Measurements from ENCODE around the gene HDAC4.

The HDAC4 gene

GRCh38 chr2:239253264-239253663, 147.6 kb downstream of the HDAC4 start:
- no peak overlapping the region for H3K4me3 ChIP-seq (ENCODE audit: low read depth, low read length)
- DNase-seq (ENCODE audit: low read depth), result peak; percentile 66
- TF ChIP-seq CTCF (IDR thresholded peaks at IDR 0.05; ENCODE audit: insufficient read depth, low read depth, low read length, missing control alignments), result no peak

DNA sequence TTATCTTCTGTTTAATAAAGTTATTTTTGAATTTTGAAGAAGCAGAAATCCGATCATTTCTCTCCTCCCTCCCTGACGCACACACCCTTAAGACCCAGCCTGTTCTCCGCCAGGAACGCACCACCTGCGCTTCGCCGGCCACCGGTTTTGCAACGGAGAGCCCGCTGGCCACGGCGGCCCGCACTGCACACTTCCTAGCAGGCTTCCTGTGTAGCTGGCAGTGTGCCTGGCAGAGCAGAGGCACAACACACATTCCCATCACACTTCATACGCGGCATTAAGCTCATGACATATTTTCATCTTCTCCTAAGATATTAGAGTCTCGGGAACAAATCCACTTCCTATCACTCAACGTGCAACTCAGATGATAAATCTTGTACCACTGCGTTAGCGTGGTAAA, 148.0 kb downstream of the HDAC4 start:
- no peak overlapping the region for H3K4me3 ChIP-seq (ENCODE audit: low read depth, low read length)
- TF ChIP-seq CTCF (IDR thresholded peaks at IDR 0.05; ENCODE audit: insufficient read depth, low read depth, low read length, missing control alignments), result no peak
- DNase-seq (ENCODE audit: low read depth), result no peak

GRCh38 chr2:239252393-239252792, 148.4 kb downstream of the HDAC4 start:
- TF ChIP-seq CTCF (IDR thresholded peaks at IDR 0.05; ENCODE audit: insufficient read depth, low read depth, low read length, missing control alignments), result no peak
- DNase-seq (ENCODE audit: low read depth), result no peak
- no peak overlapping the region for H3K4me3 ChIP-seq (ENCODE audit: low read depth, low read length)

DNA sequence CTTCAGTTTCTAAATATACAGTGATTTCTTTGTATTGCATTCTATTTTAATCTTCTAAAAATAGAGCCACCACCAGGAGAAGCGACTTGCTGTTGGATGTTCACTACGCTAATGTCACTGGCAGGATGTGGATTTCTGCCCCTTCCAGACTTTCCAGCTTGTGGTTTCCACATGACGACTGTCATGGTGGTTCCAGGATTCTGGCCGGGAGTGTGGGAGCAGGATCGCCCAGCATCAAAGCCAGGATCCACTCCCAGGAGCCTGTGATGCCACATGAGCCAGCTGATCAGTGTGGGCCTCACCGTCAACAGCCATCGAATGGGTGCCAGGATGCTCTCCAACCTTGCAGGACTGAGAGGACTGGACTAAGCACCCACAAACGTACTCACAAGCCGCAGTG, 148.8 kb downstream of the HDAC4 start:
- no peak for TF ChIP-seq CTCF (IDR thresholded peaks at IDR 0.05; ENCODE audit: insufficient read depth, low read depth, low read length, missing control alignments)
- no peak overlapping the region for H3K4me3 ChIP-seq (ENCODE audit: low read depth, low read length)
- no peak for DNase-seq (ENCODE audit: low read depth)

DNA sequence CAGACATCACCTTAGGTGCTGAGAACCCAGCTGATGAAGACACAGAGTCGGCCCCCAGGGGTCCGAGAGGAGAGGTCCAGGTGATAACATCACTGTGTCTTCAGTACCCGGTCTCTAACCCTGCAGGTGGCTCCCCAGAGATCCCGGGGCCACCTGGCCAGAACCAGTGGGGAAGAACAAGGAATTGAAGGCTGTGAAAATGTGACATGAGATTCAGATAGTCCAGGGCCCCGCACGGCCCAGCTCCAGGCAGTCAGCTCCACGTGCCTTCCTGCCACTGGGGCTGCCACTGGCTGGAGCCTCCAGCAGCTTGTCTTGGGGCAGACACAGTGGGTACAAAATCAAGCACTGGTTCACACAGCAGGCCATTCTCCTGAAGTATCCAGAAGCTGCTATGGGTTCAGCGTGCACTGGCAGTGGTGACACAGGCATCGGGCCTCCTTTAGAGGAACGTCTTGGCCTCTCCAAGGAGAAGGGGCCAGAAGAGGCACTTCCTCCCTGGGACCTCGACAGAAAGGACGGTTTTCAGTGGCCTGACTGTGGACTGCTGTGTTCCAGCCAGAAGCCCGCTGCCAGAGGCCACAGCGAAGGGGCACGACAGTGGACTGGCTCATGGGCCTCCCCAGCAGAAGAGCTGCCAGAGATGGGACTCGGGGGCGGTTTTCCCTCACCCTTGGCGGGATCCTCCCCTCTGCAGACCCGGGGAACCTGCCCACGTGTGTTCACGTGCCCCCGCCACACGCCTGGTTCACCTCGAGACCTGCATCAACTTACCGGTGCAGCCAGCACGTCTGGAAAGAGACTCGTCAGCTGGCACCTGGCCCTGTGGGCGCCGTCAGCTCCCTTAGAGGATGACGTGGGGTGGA, 150.4 kb downstream of the HDAC4 start:
- no peak for TF ChIP-seq CTCF (IDR thresholded peaks at IDR 0.05; ENCODE audit: insufficient read depth, low read depth, low read length, missing control alignments)
- H3K4me3 ChIP-seq (ENCODE audit: low read depth, low read length), result no peak overlapping the region
- no peak for DNase-seq (ENCODE audit: low read depth)

- no peak overlapping the region for H3K4me3 ChIP-seq (ENCODE audit: low read depth, low read length)
- TF ChIP-seq CTCF (IDR thresholded peaks at IDR 0.05; ENCODE audit: insufficient read depth, low read depth, low read length, missing control alignments), result no peak
- no peak for DNase-seq (ENCODE audit: low read depth)
Observed at GRCh38 chr2:239249776-239250175, 151.0 kb downstream of the HDAC4 start.

GRCh38 chr2:239249048-239249447, 151.8 kb downstream of the HDAC4 start:
- DNase-seq (ENCODE audit: low read depth), result no peak
- TF ChIP-seq CTCF (IDR thresholded peaks at IDR 0.05; ENCODE audit: insufficient read depth, low read depth, low read length, missing control alignments), result no peak
- no peak overlapping the region for H3K4me3 ChIP-seq (ENCODE audit: low read depth, low read length)

Data from GM12865 (cell line).